ENCODE data around the gene THTPA. TPM values are rescaled to one million over a fixed set of nuclear protein-coding genes. Genes with fewer than 3 reads are reported as not detected.

The THTPA gene
- total RNA-seq, 2 donors from 2014 or later = 9.0 to 21.0 TPM

DNA sequence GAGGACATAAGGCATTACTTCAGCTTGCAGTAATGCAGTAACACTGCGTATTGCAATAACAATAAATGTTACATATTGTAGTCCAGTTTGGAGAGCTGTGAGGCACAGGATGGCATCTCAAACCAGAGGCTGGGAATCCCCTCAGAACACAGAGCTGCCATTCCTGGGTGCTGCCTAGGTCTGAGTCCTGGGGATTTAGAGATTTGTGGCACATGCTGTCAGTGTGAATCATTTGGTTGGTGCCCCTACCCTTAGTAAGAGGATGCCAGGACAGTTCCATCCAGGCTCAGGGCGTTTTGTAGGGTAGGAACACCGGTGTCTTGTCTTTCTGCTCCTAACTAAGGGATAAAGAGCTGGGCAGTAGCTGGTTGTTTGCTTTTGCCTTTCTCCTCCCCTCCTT is 27.1 kb upstream of the THTPA start:
- no peaks in the 10 kb centered on the region for H3K4me1 ChIP-seq
- no peak overlapping the region for H3K27ac ChIP-seq

DNA sequence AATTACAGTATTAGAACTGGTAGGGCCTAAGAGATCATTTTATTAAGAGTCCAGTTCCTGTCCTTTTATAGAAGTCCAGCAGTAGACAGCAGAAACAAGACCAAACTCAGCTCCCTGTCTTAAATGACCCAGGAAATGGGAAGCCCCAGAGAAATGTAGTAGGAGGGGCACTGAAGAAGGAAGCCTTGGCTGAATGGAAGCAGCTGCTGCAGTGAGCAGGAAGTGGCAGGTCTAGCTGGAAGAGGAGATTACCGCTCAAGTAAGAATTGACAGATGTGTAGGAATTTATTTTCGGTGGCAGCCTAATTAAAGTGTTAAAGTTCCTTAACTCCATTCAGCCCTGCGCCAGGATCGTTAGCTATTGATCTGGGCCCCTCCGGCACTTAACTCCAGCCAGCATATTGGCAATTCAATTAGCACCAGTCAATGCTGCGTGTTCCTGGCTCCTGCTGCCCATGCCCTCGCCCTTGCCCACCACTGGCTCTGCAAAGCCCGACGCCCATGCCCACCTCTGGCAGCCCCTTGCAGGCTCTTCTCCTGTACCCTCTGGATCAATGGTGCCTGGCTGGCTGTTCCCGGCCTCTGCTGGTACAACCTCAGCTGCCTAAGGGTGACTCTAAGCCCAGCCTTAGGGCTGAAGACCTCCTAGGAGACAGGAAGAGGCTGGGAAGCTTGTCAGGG is 25.6 kb upstream of the THTPA start:
- no peaks in the 10 kb centered on the region for H3K9me3 ChIP-seq
- DNase-seq = no peak
- no peak overlapping the region for H3K4me3 ChIP-seq
- no peaks in the 10 kb centered on the region for H3K27me3 ChIP-seq
- H3K4me1 ChIP-seq = no peaks in the 10 kb centered on the region
- intact Hi-C loops (cut with DNase I) = no loop called here
- TF ChIP-seq, protein P1, sequence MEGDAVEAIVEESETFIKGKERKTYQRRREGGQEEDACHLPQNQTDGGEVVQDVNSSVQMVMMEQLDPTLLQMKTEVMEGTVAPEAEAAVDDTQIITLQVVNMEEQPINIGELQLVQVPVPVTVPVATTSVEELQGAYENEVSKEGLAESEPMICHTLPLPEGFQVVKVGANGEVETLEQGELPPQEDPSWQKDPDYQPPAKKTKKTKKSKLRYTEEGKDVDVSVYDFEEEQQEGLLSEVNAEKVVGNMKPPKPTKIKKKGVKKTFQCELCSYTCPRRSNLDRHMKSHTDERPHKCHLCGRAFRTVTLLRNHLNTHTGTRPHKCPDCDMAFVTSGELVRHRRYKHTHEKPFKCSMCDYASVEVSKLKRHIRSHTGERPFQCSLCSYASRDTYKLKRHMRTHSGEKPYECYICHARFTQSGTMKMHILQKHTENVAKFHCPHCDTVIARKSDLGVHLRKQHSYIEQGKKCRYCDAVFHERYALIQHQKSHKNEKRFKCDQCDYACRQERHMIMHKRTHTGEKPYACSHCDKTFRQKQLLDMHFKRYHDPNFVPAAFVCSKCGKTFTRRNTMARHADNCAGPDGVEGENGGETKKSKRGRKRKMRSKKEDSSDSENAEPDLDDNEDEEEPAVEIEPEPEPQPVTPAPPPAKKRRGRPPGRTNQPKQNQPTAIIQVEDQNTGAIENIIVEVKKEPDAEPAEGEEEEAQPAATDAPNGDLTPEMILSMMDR (IDR thresholded peaks at IDR 0.05) = no peak
- no peak overlapping the region for H3K9ac ChIP-seq (ENCODE audit: low read depth in 2 of 2, low read length in 2 of 2)
- no peak overlapping the region for H3K27ac ChIP-seq
- no peaks in the 10 kb centered on the region for H3K36me3 ChIP-seq

More for the DNA sequence above, 27.1 kb upstream of the THTPA start:
- Histone ChIP-seq H3K4me3 (no peak overlapping the region), H3K9ac (ENCODE audit: low read depth in 2 of 2, low read length in 2 of 2) (no peak overlapping the region), H3K27me3 (no peaks in the 10 kb centered on the region), H3K36me3 (no peaks in the 10 kb centered on the region), H3K9me3 (no peaks in the 10 kb centered on the region)
- intact Hi-C loops (cut with DNase I) = no loop called here
- TF ChIP-seq, protein P1 (IDR thresholded peaks at IDR 0.05) = no peak
- DNase-seq = no peak

DNA sequence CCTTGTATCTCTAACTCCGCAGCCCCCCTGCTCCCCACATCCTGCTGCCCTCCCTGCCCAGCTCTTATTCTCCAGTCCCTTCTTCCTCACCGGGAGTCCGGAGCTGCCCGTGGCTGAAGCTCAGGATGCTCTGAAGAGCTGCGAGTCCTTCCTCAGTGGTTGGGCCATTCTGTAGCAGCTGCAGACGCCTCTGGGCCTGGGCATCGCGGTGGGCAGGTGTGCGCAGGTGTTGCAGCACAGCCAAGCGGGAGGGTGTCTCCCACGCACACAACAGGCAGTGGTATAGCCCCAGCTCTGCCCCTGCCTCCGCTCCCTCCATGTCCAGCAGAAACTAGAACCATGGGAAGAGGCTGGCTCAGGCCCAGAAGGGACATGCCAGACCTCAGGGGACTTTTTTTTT is 24.7 kb upstream of the THTPA start:
- Histone ChIP-seq H3K4me1 (no peaks in the 10 kb centered on the region), H3K27me3 (no peaks in the 10 kb centered on the region), H3K36me3 (no peaks in the 10 kb centered on the region), H3K4me3 (no peak overlapping the region), H3K27ac (no peak overlapping the region), H3K9me3 (no peaks in the 10 kb centered on the region), H3K9ac (ENCODE audit: low read depth in 2 of 2, low read length in 2 of 2) (no peak overlapping the region)
- intact Hi-C loops (cut with DNase I) = no loop called here
- DNase-seq = no peak
- TF ChIP-seq, protein P1 (IDR thresholded peaks at IDR 0.05) = no peak

DNA sequence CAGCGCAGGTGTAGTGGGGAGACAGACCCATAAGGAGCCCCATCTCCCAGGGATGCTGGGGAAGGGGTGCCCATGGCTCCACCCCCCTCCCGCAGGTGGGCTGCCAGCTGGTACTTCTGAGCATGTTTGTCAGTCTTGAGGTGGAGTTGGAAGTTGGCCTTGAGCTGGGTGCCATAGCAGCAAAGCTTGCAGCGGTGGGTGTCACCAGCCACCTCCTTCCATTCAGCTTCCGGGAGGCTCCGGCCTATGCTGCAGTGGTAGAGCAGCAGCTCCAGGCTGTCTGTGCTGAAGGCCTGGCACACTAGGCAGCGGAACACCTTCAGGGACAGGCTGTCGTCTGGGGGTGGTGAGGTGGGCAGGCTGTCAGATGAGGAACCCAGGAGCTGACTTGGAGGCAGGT is 23.4 kb upstream of the THTPA start:
- TF ChIP-seq, protein P1 (IDR thresholded peaks at IDR 0.05) = no peak
- H3K4me3 ChIP-seq = no peak overlapping the region
- no peak overlapping the region for H3K27ac ChIP-seq
- DNase-seq = no peak
- H3K36me3 ChIP-seq = no peaks in the 10 kb centered on the region
- no peaks in the 10 kb centered on the region for H3K4me1 ChIP-seq
- intact Hi-C loops (cut with DNase I) = no loop called here
- no peaks in the 10 kb centered on the region for H3K9me3 ChIP-seq
- no peaks in the 10 kb centered on the region for H3K27me3 ChIP-seq
- no peak overlapping the region for H3K9ac ChIP-seq (ENCODE audit: low read depth in 2 of 2, low read length in 2 of 2)

DNA sequence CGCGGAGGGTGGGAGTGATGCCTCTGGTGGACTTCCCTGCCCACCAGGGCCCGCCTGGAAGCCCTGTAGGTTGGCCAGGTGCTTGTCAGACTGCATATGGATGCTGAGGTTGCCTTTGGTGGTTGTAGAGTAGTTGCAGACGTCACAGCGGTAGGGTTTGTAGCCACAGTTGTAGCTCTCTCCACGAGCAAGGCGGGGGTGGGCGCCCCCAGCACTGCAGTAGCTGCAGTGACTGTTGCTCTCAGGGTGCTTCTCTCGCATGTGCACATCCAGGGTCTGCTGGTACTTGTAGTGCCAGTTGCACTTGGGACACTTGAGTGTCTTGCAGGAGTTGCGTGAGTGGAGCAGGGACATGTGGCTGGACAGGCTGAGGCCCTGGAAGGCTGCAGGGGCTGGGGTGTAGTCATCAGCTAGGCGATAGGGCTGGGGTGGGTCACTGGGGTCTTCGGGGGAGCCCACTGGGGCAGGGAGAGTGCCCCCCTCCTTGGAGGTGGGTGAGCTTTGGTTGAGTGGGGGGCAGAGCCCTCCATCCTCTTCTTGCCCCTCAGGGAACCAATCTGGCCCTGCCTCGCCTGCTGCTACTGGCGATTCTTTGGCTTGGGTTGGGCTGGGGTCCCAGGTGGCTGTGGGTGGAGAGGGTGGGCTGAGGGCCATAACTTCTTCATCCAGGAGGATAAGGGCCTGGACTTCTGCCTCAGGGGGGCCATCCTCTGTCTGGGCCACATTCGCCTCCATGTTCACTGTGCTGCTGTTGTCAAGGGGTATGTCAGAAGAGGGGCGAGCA is 22.2 kb upstream of the THTPA start:
- TF ChIP-seq, protein P1 (IDR thresholded peaks at IDR 0.05) = no peak
- Histone ChIP-seq H3K36me3 (no peaks in the 10 kb centered on the region), H3K9ac (ENCODE audit: low read depth in 2 of 2, low read length in 2 of 2) (no peak overlapping the region), H3K4me1 (no peaks in the 10 kb centered on the region), H3K27me3 (no peaks in the 10 kb centered on the region), H3K27ac (no peak overlapping the region), H3K9me3 (no peaks in the 10 kb centered on the region), H3K4me3 (no peak overlapping the region)
- intact Hi-C loops (cut with DNase I) = no loop called here
- DNase-seq = no peak

Measured in colonic mucosa (tissue), 4 donors.